D721Med (cell line): ENCODE results near the gene NHEJ1.

Experiments used
- DNase-seq: peaks from one replicate; pipeline ENCODE4 v3.0.0; 2011; ENCODE audit warnings: low spot score; ENCODE audit not compliant: insufficient read length
- FAIRE-seq: peaks from 2 replicates; lab custom pipeline; 2011; peaks lifted over from hg19 to GRCh38; lab: Jason Lieb, UNC
- CTCF ChIP-seq: IDR thresholded peaks from 2 replicates; pipeline ENCODE4 v1.5.1; 2012; ENCODE audit warnings: mild to moderate bottlenecking, control low read depth; ENCODE audit not compliant: insufficient read depth; ENCODE audit errors: missing control alignments

The NHEJ1 gene

DNA sequence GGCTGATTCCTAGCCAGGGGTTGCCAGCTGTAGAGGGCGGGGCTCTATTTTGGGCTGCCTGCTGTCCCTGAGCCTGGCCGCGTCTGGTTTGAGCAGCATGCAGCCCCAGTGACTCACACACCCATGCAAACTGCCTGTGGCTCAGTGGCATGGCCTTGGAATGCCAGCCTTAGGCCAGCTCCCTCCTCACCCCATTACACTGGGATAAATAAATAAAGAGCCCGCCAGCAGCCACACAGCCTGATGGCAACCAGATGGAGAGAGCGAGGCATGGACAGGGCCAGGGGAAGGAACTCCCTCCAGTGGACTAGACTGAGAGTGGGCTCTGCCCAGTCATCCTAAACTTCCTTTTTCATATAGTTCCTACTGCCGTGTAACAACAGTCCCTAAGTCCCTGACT, 18.3 kb downstream of the NHEJ1 start:
- FAIRE-seq = no peak
- DNase-seq = no peak
- no peak for TF ChIP-seq CTCF

DNA sequence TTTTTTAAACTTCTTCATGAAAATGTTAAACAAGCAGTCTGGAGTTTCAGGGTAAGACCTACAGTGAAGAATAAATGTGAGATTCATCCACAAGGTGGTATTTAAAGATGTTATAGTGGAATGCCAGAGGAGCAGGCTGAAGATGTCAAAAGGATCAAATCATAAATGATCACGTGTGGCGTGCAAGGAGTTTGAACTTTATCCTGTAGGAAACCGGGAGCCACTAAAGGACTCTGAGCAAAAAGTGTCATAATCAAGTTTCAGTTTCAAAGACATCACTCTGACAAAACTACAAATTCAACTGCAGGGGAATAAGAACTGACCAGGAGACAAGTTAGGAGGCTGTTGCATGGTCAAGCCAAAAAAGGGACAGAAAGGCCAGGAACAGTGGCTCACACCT, 19.9 kb downstream of the NHEJ1 start:
- no peak for TF ChIP-seq CTCF
- no peak for FAIRE-seq
- DNase-seq = no peak

DNA sequence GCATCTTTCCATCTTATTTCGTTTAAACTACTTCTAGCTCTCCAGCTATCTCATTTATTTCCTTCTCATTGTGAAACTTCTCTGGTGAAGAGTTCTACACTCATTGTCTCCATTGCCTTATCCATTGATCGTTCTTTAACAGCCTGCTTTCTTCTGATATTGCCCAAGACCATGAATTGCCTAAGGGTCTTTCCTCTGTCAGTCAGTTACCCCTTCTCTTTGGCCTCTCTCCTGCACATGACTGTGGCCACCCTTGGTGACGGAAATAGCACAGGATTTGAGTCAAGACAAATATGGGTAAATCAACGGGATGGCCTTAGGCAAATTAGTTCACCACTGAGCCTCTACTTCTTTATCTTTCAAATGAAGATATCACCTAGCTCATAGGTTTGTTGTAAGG, 26.6 kb downstream of the NHEJ1 start:
- DNase-seq = no peak
- no peak for TF ChIP-seq CTCF
- FAIRE-seq = no peak

- DNase-seq (no peak), FAIRE-seq (no peak)
- TF ChIP-seq CTCF = no peak
Observed at GRCh38 chr2:219131744-219132143, 28.9 kb downstream of the NHEJ1 start.

DNA sequence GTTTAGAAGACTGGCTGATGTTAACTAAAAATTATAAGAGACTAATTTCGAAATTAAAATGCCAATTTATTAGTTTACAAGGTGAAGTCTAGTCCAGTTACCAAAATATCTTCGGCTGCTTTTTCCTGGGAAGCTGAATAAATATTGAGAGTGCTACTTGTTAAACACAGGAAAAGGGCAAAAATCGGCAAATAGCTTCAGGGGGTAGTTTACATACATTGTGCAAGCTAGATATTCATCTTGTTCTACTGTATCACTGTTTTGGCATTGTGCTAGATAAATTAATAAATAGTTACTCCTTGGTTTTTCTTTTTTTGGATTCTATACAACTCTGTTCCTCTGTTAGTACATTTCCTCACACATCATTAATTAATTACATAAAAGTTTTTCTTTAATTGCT, 29.3 kb downstream of the NHEJ1 start:
- no peak for FAIRE-seq
- no peak for TF ChIP-seq CTCF
- DNase-seq = no peak

GRCh38 chr2:219129589-219129988, 31.0 kb downstream of the NHEJ1 start:
- DNase-seq = no peak
- no peak for FAIRE-seq

GRCh38 chr2:219128396-219128795, 32.2 kb downstream of the NHEJ1 start:
- FAIRE-seq = no peak
- no peak for TF ChIP-seq CTCF
- DNase-seq = no peak

More at GRCh38 chr2:219129589-219129988, 31.0 kb downstream of the NHEJ1 start:
- TF ChIP-seq CTCF = no peak
